ENCODE results near the gene PAM. TPM values are rescaled to one million over a fixed set of nuclear protein-coding genes. Genes with fewer than 3 reads are reported as not detected.

Gene PAM
- total and polyA plus RNA-seq, 4 donors, result 8.2 to 27.5 (median 13.7) TPM

DNA sequence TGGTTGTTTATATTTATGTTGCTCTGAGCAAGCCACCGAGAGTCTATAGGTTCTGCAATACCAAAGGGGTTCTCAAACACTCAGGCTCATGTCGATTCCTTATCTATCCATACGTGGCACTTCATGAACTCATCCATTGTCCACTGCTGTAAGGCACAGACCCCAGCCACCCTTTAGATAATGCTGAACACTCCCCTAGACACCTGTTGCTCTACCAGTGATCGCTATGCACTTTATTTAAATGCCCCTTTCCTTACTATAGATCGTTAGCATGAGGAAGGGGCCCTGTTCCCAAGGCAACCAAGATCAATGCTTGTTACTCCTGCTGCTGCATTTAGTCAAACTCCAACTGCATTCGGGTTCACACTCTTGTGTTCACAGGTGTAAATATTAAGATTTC, 171.9 kb downstream of the PAM start:
- no peak for TF ChIP-seq HNF4A (conservative IDR thresholded peaks at IDR 0.05)
- no peak for TF ChIP-seq EGR1 (IDR thresholded peaks at IDR 0.05; ENCODE audit: low read depth in 2 of 2)
- TF ChIP-seq RAD21 (IDR thresholded peaks at IDR 0.05), result no peak
- TF ChIP-seq YY1 (IDR thresholded peaks at IDR 0.05), result no peak
- TF ChIP-seq, protein P1, sequence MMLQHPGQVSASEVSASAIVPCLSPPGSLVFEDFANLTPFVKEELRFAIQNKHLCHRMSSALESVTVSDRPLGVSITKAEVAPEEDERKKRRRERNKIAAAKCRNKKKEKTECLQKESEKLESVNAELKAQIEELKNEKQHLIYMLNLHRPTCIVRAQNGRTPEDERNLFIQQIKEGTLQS (IDR thresholded peaks at IDR 0.05), result no peak
- TF ChIP-seq NR2F2 (IDR thresholded peaks at IDR 0.05), result no peak
- no peak for TF ChIP-seq RXRA (IDR thresholded peaks at IDR 0.05)
- no peak for TF ChIP-seq TAF1 (conservative IDR thresholded peaks at IDR 0.05)
- TF ChIP-seq HNF4G (IDR thresholded peaks at IDR 0.05), result no peak
- TF ChIP-seq, protein P2, sequence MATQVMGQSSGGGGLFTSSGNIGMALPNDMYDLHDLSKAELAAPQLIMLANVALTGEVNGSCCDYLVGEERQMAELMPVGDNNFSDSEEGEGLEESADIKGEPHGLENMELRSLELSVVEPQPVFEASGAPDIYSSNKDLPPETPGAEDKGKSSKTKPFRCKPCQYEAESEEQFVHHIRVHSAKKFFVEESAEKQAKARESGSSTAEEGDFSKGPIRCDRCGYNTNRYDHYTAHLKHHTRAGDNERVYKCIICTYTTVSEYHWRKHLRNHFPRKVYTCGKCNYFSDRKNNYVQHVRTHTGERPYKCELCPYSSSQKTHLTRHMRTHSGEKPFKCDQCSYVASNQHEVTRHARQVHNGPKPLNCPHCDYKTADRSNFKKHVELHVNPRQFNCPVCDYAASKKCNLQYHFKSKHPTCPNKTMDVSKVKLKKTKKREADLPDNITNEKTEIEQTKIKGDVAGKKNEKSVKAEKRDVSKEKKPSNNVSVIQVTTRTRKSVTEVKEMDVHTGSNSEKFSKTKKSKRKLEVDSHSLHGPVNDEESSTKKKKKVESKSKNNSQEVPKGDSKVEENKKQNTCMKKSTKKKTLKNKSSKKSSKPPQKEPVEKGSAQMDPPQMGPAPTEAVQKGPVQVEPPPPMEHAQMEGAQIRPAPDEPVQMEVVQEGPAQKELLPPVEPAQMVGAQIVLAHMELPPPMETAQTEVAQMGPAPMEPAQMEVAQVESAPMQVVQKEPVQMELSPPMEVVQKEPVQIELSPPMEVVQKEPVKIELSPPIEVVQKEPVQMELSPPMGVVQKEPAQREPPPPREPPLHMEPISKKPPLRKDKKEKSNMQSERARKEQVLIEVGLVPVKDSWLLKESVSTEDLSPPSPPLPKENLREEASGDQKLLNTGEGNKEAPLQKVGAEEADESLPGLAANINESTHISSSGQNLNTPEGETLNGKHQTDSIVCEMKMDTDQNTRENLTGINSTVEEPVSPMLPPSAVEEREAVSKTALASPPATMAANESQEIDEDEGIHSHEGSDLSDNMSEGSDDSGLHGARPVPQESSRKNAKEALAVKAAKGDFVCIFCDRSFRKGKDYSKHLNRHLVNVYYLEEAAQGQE (IDR thresholded peaks at IDR 0.05), result no peak
- TF ChIP-seq GABPA (IDR thresholded peaks at IDR 0.05 in 1 of 2, conservative IDR thresholded peaks at IDR 0.05 in 1 of 2), result no peak
- TF ChIP-seq FOXA2 (IDR thresholded peaks at IDR 0.05), result no peak
- no peaks in the 10 kb centered on the region for H3K4me1 ChIP-seq (ENCODE audit: control insufficient read depth in 4 of 4, insufficient read depth in 4 of 4, low read length in 3 of 4)
- 93% methylated on average over 6 of the region's 6 CpGs for WGBS
- H3K36me3 ChIP-seq (ENCODE audit: control insufficient read depth in 4 of 4, insufficient read depth in 3 of 4, low read depth in 1 of 4, low read length in 3 of 4), result no peaks in the 10 kb centered on the region
- no peaks in the 10 kb centered on the region for H3K27me3 ChIP-seq (ENCODE audit: control insufficient read depth in 4 of 4, insufficient read depth in 4 of 4, low read length in 3 of 4)
- H3K4me3 ChIP-seq (ENCODE audit: low read depth in 1 of 3, low read length in 3 of 3), result no peak overlapping the region
- no peaks in the 10 kb centered on the region for H3K9me3 ChIP-seq (ENCODE audit: control insufficient read depth in 4 of 4, low read length in 3 of 4)
- DNase-seq (ENCODE audit: low spot score), result no peak
- H3K9ac ChIP-seq (ENCODE audit: low read depth in 1 of 2, low read length in 2 of 2), result no peak overlapping the region
- H3K27ac ChIP-seq (ENCODE audit: low read depth in 1 of 2, low read length in 2 of 2), result no peak overlapping the region

- Histone ChIP-seq H3K27me3 (ENCODE audit: control insufficient read depth in 4 of 4, insufficient read depth in 4 of 4, low read length in 3 of 4) (no peaks in the 10 kb centered on the region), H3K4me3 (ENCODE audit: low read depth in 1 of 3, low read length in 3 of 3) (no peak overlapping the region), H3K9ac (ENCODE audit: low read depth in 1 of 2, low read length in 2 of 2) (no peak overlapping the region), H3K9me3 (ENCODE audit: control insufficient read depth in 4 of 4, low read length in 3 of 4) (no peaks in the 10 kb centered on the region), H3K36me3 (ENCODE audit: control insufficient read depth in 4 of 4, insufficient read depth in 3 of 4, low read depth in 1 of 4, low read length in 3 of 4) (no peaks in the 10 kb centered on the region), H3K4me1 (ENCODE audit: control insufficient read depth in 4 of 4, insufficient read depth in 4 of 4, low read length in 3 of 4) (no peaks in the 10 kb centered on the region), H3K27ac (ENCODE audit: low read depth in 1 of 2, low read length in 2 of 2) (no peak overlapping the region)
- TF ChIP-seq, protein P2 (IDR thresholded peaks at IDR 0.05), result no peak
- TF ChIP-seq FOXA1 (IDR thresholded peaks at IDR 0.05) (no peak), RXRA (IDR thresholded peaks at IDR 0.05) (no peak), HNF4G (IDR thresholded peaks at IDR 0.05) (no peak), NR2F2 (IDR thresholded peaks at IDR 0.05) (no peak), RAD21 (IDR thresholded peaks at IDR 0.05) (no peak), GABPA (IDR thresholded peaks at IDR 0.05 in 1 of 2, conservative IDR thresholded peaks at IDR 0.05 in 1 of 2) (no peak), HNF4A (conservative IDR thresholded peaks at IDR 0.05) (no peak), FOXA2 (IDR thresholded peaks at IDR 0.05) (no peak), EGR1 (IDR thresholded peaks at IDR 0.05; ENCODE audit: low read depth in 2 of 2) (no peak), MAX (IDR thresholded peaks at IDR 0.05) (no peak), ZBTB33 (IDR thresholded peaks at IDR 0.05) (no peak), JUND (IDR thresholded peaks at IDR 0.05) (no peak), TAF1 (conservative IDR thresholded peaks at IDR 0.05) (no peak)
- TF ChIP-seq, protein P3, sequence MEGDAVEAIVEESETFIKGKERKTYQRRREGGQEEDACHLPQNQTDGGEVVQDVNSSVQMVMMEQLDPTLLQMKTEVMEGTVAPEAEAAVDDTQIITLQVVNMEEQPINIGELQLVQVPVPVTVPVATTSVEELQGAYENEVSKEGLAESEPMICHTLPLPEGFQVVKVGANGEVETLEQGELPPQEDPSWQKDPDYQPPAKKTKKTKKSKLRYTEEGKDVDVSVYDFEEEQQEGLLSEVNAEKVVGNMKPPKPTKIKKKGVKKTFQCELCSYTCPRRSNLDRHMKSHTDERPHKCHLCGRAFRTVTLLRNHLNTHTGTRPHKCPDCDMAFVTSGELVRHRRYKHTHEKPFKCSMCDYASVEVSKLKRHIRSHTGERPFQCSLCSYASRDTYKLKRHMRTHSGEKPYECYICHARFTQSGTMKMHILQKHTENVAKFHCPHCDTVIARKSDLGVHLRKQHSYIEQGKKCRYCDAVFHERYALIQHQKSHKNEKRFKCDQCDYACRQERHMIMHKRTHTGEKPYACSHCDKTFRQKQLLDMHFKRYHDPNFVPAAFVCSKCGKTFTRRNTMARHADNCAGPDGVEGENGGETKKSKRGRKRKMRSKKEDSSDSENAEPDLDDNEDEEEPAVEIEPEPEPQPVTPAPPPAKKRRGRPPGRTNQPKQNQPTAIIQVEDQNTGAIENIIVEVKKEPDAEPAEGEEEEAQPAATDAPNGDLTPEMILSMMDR (IDR thresholded peaks at IDR 0.05; ENCODE audit: low read depth, low read length, missing input control), result no peak
- TF ChIP-seq, protein P1 (IDR thresholded peaks at IDR 0.05), result no peak
- DNase-seq (ENCODE audit: low spot score), result no peak
- WGBS, result 92% methylated on average over 3 of the region's 3 CpGs
Observed at GRCh38 chr5:102930244-102930643, 175.1 kb downstream of the PAM start.
